HCT116 (cell line): ENCODE measurements around the gene TRH. TPM values are rescaled to one million over a fixed set of nuclear protein-coding genes. Genes with fewer than 3 reads are reported as not detected.
A peak's percentile ranks its signal among the peaks of the same experiment; 100 is the strongest.

Experiments
- ATAC-seq: fragments of 200-7000 bp; cut with Tn5 transposase; 2 replicates; pipeline ENCODE4 v1.9.1; 2020; ENCODE audit warnings: mild to moderate bottlenecking, moderate library complexity
- BruUV-seq: library from RNA; stranded (reverse); fragments of 400-500 nt; replicated peaks from 2 replicates; lab custom pipeline; 2021; lab: Mats Ljungman, UMichigan
- CTCF ChIA-PET: fragments of 300-600 bp; sonication (Branson Sonifier 250); formaldehyde crosslinking; loops from one replicate; lab custom pipeline; 2021; ENCODE audit warnings: antibody characterized with exemption; lab: Charles Lee
- POLR2A ChIA-PET: fragments of 300-600, 350-600 bp; sonication (Branson Sonifier 250); formaldehyde crosslinking; loops from one replicate; lab custom pipeline; 2021; ENCODE audit warnings: antibody characterized with exemption; lab: Charles Lee
- RAD21 ChIA-PET, 2 experiments: fragments of 300-600 bp; sonication (Branson Sonifier 250); formaldehyde crosslinking; loops; one replicate each; lab custom pipeline; 2023; ENCODE audit warnings: low total read pairs in 2 of 2; ENCODE audit not compliant: uncharacterized antibody in 2 of 2, unreplicated experiment in 2 of 2, low non-redundant PET in 1 of 2; lab: Charles Lee
- DNase-seq: peaks from one replicate; pipeline ENCODE4 v3.0.0-alpha.2; 2010; ENCODE audit warnings: low read depth, low spot score
- H2AFZ ChIP-seq: fragments of 200-600 bp; shearing (Covaris generic), sonication (generic); 2 replicates; pipeline ENCODE4 v1.6.1; 2017; ENCODE audit warnings: low read depth, mixed run types, mixed read lengths, antibody characterized with exemption, low read length; ENCODE audit not compliant: poor library complexity, severe bottlenecking
- H3K27ac ChIP-seq: 2 replicates; pipeline ENCODE4 v1.5.1; 2012; ENCODE audit warnings: low read depth, low read length
- H3K27me3 ChIP-seq: fragments of 200-600 bp; sonication (generic); 2 replicates; pipeline ENCODE4 v1.6.1; 2016; ENCODE audit warnings: mixed run types, low read length, mixed read lengths; ENCODE audit not compliant: insufficient read depth
- H3K36me3 ChIP-seq, 2 experiments: fragments of 200-500 bp in 1 of 2; fragments of 200-600 bp in 1 of 2; sonication (Bioruptor generic) in 1 of 2; sonication (generic) in 1 of 2; 2 replicates each; pipeline versions ENCODE4 v1.5.1 to v1.6.1; 2014 to 2016; ENCODE audit warnings: low read length in 2 of 2, inconsistent platforms in 1 of 2, mixed read lengths in 1 of 2, mixed run types in 1 of 2; ENCODE audit not compliant: insufficient read depth in 2 of 2, control insufficient read depth in 1 of 2
- H3K4me1 ChIP-seq, 2 experiments: fragments of 200-600 bp in 1 of 2; sonication (generic) in 1 of 2; 2 replicates each; pipeline versions ENCODE4 v1.5.1 to v1.6.1; 2012 to 2017; ENCODE audit warnings: low read length in 2 of 2, inconsistent platforms in 1 of 2, mild to moderate bottlenecking in 1 of 2, mixed read lengths in 1 of 2, mixed run types in 1 of 2, moderate library complexity in 1 of 2; ENCODE audit not compliant: insufficient read depth in 2 of 2, control insufficient read depth in 1 of 2
- H3K4me2 ChIP-seq: fragments of 200-600 bp; sonication (generic); 2 replicates; pipeline ENCODE4 v1.6.1; 2017; ENCODE audit warnings: mixed run types, low read length, mixed read lengths
- H3K4me3 ChIP-seq, 2 experiments: fragments of 200-600 bp in 1 of 2; sonication (generic) in 1 of 2; replicated peaks in 1 of 2; 2 replicates each; pipeline ENCODE4 v1.5.1; 2011 to 2016; ENCODE audit warnings: low read length in 2 of 2, control low read depth in 1 of 2, low read depth in 1 of 2, mild to moderate bottlenecking in 1 of 2, mixed read lengths in 1 of 2, mixed run types in 1 of 2
- H3K79me2 ChIP-seq: fragments of 200-600 bp; sonication (generic); 2 replicates; pipeline ENCODE4 v1.6.1; 2017; ENCODE audit warnings: mild to moderate bottlenecking, mixed run types, low read length, moderate library complexity, mixed read lengths; ENCODE audit not compliant: insufficient read depth
- H3K9ac ChIP-seq: fragments of 200-600 bp; sonication (generic); 2 replicates; pipeline ENCODE4 v1.6.1; 2016; ENCODE audit warnings: low read length, mixed read lengths
- H3K9me2 ChIP-seq: fragments of 200-600 bp; sonication (generic), shearing (Covaris generic); 2 replicates; pipeline ENCODE4 v1.6.1; 2017; ENCODE audit warnings: mixed run types, mild to moderate bottlenecking, moderate library complexity; ENCODE audit not compliant: insufficient read depth
- H3K9me3 ChIP-seq, 2 experiments: fragments of 200-500 bp in 1 of 2; fragments of 200-600 bp in 1 of 2; sonication (Bioruptor generic) in 1 of 2; sonication (generic) in 1 of 2; 2 replicates each; pipeline ENCODE4 v1.6.1; 2014 to 2017; ENCODE audit warnings: low read length in 2 of 2, mixed read lengths in 2 of 2, inconsistent platforms in 1 of 2, low read depth in 1 of 2, mild to moderate bottlenecking in 1 of 2, mixed run types in 1 of 2, moderate library complexity in 1 of 2; ENCODE audit not compliant: control insufficient read depth in 1 of 2, insufficient read depth in 1 of 2
- H4K20me1 ChIP-seq: fragments of 200-600 bp; sonication (generic), shearing (Covaris generic); 2 replicates; pipeline ENCODE4 v1.6.1; 2017; ENCODE audit warnings: mixed run types, mild to moderate bottlenecking, moderate library complexity; ENCODE audit not compliant: insufficient read depth
- CEBPB ChIP-seq: IDR thresholded peaks from 2 replicates; pipeline ENCODE4 v1.6.1; 2012; ENCODE audit warnings: low read depth
- CTCF ChIP-seq, 3 experiments: fragments of 200-600 bp in 1 of 3; sonication (generic) in 1 of 3; IDR thresholded peaks in 2 of 3; conservative IDR thresholded peaks in 1 of 3; 2 replicates each; pipeline ENCODE4 v1.5.1; 2012 to 2017; ENCODE audit warnings: low read depth in 2 of 3, low read length in 2 of 3, antibody characterized with exemption in 1 of 3, borderline replicate concordance in 1 of 3, control low read depth in 1 of 3, mild to moderate bottlenecking in 1 of 3, mixed read lengths in 1 of 3, mixed run types in 1 of 3, moderate library complexity in 1 of 3; ENCODE audit not compliant: insufficient read depth in 1 of 3
- EZH2phosphoT487 ChIP-seq: fragments of 200-600 bp; IDR thresholded peaks from 2 replicates; pipeline ENCODE4 v1.6.1; 2018; ENCODE audit warnings: antibody characterized with exemption, borderline replicate concordance
- TCF7L2 ChIP-seq: IDR thresholded peaks from 2 replicates; pipeline ENCODE4 v1.7.0; 2011; ENCODE audit warnings: borderline replicate concordance, inconsistent platforms; ENCODE audit not compliant: insufficient read depth, insufficient read length; ENCODE audit errors: extremely low read depth
- YY1 ChIP-seq: IDR thresholded peaks from 2 replicates; pipeline ENCODE4 v1.6.1; 2011; ENCODE audit warnings: low read length, low read depth, moderate library complexity, mild to moderate bottlenecking; ENCODE audit not compliant: insufficient replicate concordance; ENCODE audit errors: extremely low read depth
- intact Hi-C: fragments of 100-400 bp; cut with micrococcal nuclease; formaldehyde crosslinking; loops from 2 replicates; pipeline ENCODE4 v1.10.0; 2022
- total RNA-seq: library from RNA; stranded (reverse); gene quantifications from one replicate; pipeline ENCODE4 v1.2.1, GENCODE V29; 2021; ENCODE audit not compliant: unreplicated experiment

The TRH gene
- total RNA-seq, 1 experiment from 2014 or later: not detected

GRCh38 chr3:129967761-129968160, 6.8 kb upstream of the TRH start (continued):
- no peak for TF ChIP-seq CEBPB
- TF ChIP-seq TCF7L2: no peak
- no peak for TF ChIP-seq EZH2phosphoT487
- no peak for TF ChIP-seq YY1

GRCh38 chr3:129971351-129972052, 3.0 kb upstream of the TRH start:
- no TSS peak for BruUV-seq
- Histone ChIP-seq H3K9me3 (no peaks in the 10 kb centered on the region), H3K36me3 (no peaks in the 10 kb centered on the region), H3K27me3 (no peaks in the 10 kb centered on the region), H3K9ac (no peak overlapping the region), H2AFZ (no peak overlapping the region), H3K4me3 (no peak overlapping the region), H3K9me2 (no peaks in the 10 kb centered on the region), H3K4me2 (no peak overlapping the region), H3K27ac (no peak overlapping the region), H3K79me2 (no peaks in the 10 kb centered on the region), H3K4me1 (no peaks in the 10 kb centered on the region), H4K20me1 (no peaks in the 10 kb centered on the region)
- POLR2A ChIA-PET: no interaction called here
- TF ChIP-seq CTCF (IDR thresholded peaks at IDR 0.05 in 2 of 3, conservative IDR thresholded peaks at IDR 0.05 in 1 of 3; ENCODE audit: borderline replicate concordance in 1 of 3, insufficient read depth in 1 of 3, low read depth in 2 of 3, low read length in 2 of 3) (no peak), TCF7L2 (peak; percentile 26)
- ATAC-seq (no peak), DNase-seq (no peak)
- CTCF ChIA-PET: no interaction called here
- intact Hi-C loops: no loop called here
- RAD21 ChIA-PET: no interaction called here
